NCI-H446 treated with DMSO at 0.1 percent for 48 hours (cell line): ENCODE data around the gene AFAP1L1.

Experiments used
- DNase-seq: peaks from one replicate; lab custom pipeline; 2025; lab: John Stamatoyannopoulos, UW

Gene AFAP1L1

GRCh38 chr5:149349382-149349781, 77.7 kb downstream of the AFAP1L1 start:
- no peak for DNase-seq

- no peak for DNase-seq
These were observed 80.5 kb downstream of the AFAP1L1 start for GRCh38 chr5:149352169-149352568.

- DNase-seq: no peak
These were observed 82.3 kb downstream of the AFAP1L1 start for GRCh38 chr5:149353911-149354310.

- DNase-seq: no peak
These were observed 84.0 kb downstream of the AFAP1L1 start for GRCh38 chr5:149355688-149356087.

GRCh38 chr5:149356391-149356790, 84.7 kb downstream of the AFAP1L1 start:
- DNase-seq: no peak

GRCh38 chr5:149357370-149358293, 86.0 kb downstream of the AFAP1L1 start, which contains the start of gene PCYOX1L:
TSS of gene PCYOX1L (plus strand) at chr5:149358046. CDS start at chr5:149358069, 23 bp downstream.
- DNase-seq: peak; percentile 94

GRCh38 chr5:149358294-149358651, 86.6 kb downstream of the AFAP1L1 start:
- no peak for DNase-seq

- DNase-seq: no peak
These were observed 87.3 kb downstream of the AFAP1L1 start for GRCh38 chr5:149358868-149359495.

GRCh38 chr5:149360272-149360671, 88.6 kb downstream of the AFAP1L1 start:
- no peak for DNase-seq

GRCh38 chr5:149362541-149362940, 90.9 kb downstream of the AFAP1L1 start:
- DNase-seq: no peak

GRCh38 chr5:149363358-149363757, 91.7 kb downstream of the AFAP1L1 start:
- DNase-seq: no peak

GRCh38 chr5:149363936-149364335, 92.3 kb downstream of the AFAP1L1 start:
- DNase-seq: no peak

GRCh38 chr5:149364719-149365118, 93.1 kb downstream of the AFAP1L1 start:
- DNase-seq: no peak

GRCh38 chr5:149365418-149365817, 93.8 kb downstream of the AFAP1L1 start:
- no peak for DNase-seq

GRCh38 chr5:149366169-149366729, 94.6 kb downstream of the AFAP1L1 start:
- no peak for DNase-seq

- no peak for DNase-seq
These were observed 95.8 kb downstream of the AFAP1L1 start for GRCh38 chr5:149367249-149367971.

GRCh38 chr5:149367972-149368645, 96.5 kb downstream of the AFAP1L1 start:
- no peak for DNase-seq

GRCh38 chr5:149370878-149371277, 99.2 kb downstream of the AFAP1L1 start:
- DNase-seq: no peak

- DNase-seq: no peak
These were observed 99.8 kb downstream of the AFAP1L1 start for GRCh38 chr5:149371296-149371962.

GRCh38 chr5:149372076-149372795, 100.6 kb downstream of the AFAP1L1 start:
- DNase-seq: no peak
